CD4-positive, alpha-beta T cell treated with Interleukin-10 for 1 hour (primary cell): ENCODE measurements around the gene LRPAP1.
"Not testable (repeated sequence)": the region's sequence is repeated elsewhere in the genome, so short reads cannot be mapped to it uniquely, and the experiment has no call there.

Experiments
- DNase-seq: peaks from one replicate; pipeline ENCODE4 v3.0.0-alpha.2; 2020

LRPAP1 gene

DNA sequence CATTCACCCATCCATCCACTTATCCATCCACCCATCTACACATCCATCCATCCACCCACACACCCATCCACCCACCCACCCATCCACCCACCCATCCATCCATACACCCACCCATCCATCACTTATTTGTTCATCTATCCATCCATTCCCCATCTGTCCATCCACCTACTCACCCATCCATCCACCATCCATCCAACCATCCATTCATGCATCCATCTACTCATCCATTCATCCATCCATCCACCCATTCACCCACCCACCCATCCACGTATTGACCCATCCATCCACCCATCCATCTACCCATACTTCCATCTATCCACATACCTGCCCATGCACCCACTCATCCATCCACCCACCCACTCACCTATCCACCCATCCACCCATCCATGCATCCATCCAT is 28.2 kb upstream of the LRPAP1 start:
- not testable (repeated sequence) for DNase-seq

DNA sequence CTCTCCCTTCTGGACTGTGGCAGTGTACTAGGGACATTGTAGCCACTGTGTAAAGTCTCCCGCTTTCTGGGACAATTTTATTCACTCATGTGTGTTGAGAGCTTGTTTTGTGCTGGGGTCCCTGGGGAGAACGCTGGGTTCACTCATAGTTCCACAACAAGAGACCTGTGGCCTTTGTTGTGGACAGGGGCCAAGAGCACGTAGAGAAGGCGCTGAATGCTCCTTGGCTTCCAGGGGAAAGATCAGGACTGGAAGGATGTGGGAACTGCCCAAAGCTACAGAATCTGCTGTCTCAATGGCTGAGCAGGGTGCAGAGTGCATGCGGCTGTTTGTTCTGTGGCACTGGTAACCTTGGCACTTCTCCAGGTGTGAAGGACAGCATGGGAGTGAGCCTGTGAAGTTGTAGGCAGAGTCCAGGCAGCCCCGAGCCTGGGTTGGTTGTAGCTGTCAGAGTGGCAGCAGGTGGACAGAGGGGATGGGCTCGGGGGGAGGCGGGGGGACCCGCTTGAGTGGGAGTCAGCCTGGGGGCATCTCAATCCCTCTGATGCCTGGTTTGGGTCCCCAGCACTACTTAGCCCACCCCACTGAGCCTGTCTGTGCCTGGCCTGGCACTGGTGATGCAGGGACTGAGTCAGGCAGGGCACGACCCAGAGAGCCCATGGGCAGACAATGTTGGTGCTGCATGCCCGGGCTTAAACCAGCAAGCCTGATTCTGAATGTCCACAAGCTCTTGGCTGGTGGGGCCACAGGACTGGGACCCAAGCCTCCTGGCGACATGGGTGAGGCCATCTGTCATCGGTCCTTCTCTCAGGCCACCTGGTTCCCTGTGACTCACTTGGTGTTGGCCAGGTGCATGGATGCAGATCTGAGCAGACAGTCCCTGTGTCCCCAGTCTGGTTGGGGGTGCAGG is 27.4 kb upstream of the LRPAP1 start:
- not testable (repeated sequence) for DNase-seq

DNA sequence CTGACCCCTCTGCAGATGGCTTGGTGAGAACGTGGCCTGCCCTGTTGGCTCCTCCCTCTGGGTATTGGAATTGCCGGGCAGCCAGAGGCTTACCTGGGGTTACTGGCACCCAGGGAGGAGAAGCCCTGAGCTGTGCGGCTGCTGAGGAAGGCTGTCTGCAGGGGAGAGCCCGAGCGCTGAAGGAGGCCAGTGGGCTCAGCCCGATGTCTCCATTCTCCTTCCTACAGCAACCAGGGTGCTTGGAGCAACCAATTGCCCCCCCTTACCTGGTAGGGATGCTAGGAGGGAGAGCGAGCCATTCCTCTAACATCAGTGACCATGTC is 26.3 kb upstream of the LRPAP1 start:
- DNase-seq: not testable (repeated sequence)

DNA sequence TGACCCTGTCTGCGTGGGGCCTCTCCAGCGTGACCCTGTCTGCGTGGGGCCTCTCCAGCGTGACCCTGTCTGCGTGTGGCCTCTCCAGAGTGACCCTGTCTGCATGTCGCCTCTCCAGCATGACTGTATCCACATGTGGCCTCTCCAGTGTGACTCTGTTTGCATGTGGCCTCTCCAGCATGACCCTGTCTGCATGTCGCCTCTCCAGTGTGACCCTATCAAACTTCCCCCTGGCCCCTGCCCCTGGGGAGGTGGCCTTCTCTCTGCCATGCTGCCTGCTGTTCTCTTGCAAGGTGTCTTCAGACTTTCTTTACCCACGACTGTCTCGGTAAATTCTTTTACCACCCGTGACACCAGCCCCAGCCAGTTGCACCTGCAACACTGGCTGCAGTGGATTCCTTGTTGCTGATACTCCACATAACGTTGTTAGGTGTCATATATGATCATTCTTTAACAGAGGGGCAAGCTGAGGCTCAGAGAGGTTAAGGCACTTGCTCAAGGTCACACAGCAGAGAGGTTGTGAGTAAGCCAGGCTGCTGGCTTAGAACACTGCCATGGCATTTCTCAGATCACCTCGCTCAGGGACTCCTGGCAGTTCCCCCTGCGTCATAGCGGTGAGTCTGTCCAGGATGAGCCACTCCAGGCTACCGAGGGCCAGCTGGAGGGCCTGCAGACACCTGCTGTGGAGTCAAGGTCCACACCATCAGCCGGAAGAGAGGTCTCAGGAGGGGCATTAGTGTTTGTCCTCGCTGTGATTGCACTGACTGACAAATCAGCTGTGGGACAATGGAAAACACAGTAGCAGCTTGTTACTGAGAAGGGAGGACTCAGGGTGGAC is 25.7 kb upstream of the LRPAP1 start:
- DNase-seq: not testable (repeated sequence)

DNA sequence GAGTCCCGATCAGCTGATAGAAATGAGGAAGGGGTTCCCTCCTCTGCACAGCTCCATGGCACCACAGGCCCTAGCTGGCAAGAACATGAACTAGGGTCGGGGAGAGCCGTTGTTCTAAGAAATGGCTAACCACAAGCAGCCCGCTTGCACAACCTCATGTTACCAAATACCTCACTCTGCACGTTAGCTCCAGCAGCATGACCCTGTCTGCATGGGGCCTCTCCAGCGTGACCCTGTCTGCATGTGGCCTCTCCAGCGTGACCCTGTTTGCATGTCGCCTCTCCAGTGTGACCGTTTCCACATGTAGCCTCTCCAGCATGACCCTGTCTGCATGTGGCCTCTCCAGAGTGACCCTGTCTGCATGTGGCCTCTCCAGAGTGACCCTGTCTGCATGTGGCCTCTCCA is 24.9 kb upstream of the LRPAP1 start:
- not testable (repeated sequence) for DNase-seq

DNA sequence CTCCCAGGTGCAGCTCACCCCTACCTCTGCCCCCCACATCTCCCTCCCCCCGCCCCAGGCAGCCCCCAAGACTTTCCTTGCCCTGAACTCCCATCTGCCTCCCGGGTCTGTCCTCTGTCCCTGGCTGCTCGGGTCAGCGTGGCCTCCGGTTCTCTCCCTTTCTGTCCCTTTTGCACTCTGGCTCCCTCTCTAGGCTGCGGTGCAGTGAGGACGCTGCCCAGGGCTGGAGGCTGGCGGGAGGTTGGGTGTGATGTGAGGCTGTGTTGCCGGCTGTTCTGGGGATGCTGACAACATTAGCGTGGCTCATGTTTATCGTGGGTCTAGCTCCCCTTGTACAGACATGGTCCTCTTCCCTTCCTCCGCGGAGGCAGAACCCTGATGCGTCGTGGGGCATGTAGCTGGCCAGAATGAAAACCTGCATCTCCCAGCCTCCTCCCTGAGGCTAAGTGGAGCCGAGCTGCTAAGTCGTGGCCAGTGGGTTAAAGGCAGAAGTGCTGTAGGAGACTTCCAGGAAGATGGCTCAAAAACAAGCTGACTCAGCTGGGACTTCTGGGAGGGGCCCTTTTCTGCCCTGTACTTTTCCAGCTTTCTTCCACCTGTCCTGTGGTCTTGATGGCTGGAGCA is 24.1 kb upstream of the LRPAP1 start:
- not testable (repeated sequence) for DNase-seq

DNA sequence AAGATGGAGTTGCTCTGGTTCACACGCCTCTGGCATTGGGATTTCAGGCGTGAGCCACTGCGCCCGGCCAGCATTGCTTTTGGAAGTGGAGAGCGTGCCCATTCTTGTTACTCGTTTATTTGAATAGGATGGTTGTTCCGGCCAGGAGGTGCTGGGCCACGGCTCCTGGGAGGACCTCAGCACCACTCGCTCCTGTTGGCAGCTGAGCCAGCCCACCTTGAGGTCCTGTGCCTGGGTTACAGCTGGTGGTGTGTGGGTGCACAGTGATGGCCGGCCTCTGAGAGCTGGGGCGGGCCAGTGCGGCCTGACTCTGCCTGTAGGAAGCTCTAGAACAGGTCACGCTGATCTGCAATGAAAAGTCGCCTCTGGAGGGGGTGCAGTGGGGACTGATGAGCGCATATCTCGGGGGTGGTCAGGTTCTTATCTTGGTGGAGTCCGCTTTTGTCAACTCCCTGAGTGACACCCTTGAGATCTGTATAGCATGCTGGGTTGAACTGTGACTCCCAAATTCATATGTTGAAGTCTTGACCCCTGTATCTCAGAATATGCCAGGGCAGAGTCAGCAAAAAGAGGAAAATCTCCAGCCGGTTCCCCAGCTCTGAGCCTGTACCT is 23.3 kb upstream of the LRPAP1 start:
- DNase-seq: not testable (repeated sequence)

DNA sequence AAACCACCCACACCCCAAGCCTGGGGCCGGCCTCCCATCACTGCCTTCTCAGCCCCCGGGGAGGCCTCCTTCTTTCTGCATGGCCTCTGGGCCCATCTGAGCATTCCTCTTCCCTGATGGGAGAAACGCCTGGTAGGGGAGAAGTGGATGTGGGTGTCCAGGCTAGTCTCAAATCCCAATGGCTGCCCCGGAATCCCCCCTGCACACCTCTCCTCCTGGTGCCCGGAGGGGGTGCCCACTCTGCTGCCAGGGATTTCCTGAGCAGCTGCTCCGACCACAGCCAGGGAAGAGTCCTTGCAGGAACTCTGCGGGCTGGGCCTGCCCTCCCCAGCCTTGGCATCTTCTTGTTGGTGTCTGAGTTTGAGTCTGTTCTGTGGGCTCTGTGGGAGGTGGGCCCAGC is 19.1 kb upstream of the LRPAP1 start:
- not testable (repeated sequence) for DNase-seq

DNA sequence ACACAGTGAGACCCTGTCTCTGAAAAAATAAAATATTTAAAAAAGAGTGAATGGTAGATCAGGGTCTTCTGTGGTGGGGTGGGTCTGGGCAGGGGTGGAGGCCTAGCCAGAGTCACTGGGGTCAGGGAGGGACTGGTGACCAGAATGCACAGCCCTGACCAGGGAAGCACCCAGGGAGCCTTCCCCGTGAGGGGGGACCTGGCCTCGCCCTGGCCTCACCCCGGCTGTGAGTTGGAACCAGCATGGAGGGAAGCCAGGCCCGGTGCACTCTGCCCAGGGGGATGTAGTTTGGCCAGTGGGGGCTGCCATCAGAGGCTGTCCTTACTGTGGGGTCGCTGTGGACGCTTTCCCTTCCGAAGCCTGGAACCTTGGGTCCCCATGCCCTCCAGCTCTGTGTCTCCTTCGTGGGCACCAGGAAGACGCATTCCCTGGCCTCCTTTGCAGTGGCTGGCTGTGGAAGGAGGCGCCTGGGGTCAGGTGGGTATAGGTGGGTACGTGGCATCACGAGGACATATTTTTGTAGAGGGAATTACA is 18.6 kb upstream of the LRPAP1 start:
- not testable (repeated sequence) for DNase-seq

DNA sequence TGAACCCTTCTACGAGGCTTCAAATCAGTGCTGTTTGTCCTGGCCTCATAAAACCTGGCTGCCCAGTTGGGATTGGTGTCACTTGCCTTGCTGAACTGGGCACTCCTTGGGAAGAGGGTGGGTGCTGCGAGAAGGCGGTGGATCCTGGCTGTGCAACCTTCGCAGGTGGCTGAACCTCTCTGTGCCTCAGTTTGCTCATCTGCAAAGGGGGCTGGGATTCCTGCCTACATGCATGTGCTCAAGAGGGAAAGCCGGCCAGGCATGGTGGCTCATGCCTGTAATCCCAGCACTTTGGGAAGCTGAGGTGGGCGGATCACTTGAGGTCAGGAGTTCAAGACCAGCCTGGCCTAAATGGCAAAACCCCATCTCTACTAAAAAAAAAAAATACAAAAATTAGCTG is 17.8 kb upstream of the LRPAP1 start:
- not testable (repeated sequence) for DNase-seq

DNA sequence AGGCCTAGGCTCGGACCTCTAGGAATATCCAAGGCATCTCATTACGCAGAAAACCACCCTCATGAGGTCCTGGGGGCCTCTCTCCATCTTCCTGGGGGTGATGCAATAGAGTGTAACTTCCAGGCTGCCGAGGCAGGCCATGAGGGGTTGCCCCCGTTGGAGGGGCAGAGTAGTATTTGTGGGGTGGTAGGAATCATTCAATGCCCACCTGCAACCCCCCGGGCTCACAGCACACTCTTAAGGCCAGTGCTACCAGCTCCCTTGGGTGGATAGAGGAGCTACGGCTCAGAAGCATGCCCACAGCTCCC is 17.4 kb upstream of the LRPAP1 start:
- DNase-seq: not testable (repeated sequence)

DNA sequence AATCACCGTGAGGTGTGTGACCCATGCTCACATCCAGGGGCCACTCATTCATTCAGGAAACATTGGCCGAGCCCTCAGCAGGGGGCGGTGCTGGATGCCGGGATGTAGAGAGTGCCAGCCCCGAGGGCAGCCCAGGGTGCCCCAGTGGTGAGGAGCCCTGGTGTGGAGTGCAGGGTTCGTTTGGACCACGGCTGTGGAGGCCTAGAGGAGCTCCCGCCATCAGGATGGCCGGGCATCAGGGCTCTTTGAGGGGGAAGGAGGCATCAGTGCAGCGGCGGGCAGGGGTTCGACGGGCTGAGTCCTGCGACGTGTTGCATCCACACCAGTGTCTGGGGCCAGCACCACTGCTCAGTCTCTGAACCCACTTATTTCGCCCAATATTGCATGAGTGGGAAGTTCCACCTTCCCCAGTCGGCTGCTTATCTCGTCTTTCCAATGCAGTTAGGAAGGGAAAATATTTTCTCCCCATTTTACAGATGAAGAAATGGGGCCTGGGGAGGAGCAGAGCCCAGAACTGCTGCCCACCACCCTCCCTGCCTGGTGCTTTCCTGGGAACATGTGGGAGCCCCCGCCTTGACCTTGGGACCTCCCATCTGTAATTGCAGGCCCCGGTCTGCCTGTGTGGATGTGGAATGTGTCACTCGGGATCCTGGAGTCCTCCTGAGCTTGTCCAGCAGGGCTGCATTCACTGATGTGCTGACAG is 16.9 kb upstream of the LRPAP1 start:
- not testable (repeated sequence) for DNase-seq

DNA sequence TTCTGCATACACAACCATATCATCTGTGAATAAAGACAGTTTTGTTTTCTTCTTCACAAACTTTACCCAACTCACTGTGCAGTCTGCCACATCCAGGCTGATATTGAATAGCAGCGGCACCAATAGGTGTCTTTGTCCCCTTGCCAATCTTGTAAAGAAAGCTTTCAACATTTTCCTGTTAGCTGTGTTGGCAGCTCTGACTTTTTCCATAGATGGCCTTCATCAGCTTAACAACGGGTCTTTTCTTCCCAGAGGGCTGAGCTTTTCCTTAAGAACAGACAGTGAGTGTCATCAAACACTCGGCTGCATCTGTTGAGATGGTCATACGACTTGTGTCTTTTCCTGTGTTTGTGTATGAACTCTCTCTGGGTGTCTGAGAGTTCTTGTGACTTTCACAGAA is 14.5 kb upstream of the LRPAP1 start:
- DNase-seq: not testable (repeated sequence)

DNA sequence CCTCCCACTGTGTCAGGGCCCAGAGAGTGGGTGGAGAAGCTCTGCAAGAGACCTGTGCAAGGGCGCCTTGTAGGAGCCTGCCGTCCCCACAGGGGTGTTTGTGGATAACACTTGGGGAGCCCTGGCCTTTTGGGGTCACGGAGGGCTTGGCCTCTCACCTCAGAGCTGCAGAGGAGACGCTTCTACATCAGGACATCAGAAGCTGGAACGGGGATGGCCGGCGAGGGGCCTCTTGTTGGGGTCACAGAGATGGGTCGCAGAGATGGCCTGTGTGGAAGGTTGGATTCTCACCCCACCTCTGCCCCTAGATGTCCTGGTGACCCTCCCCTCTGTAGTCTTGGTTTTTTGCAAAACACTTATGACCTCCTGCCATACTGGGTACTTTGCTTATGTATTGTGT is 13.1 kb upstream of the LRPAP1 start:
- DNase-seq: not testable (repeated sequence)

DNA sequence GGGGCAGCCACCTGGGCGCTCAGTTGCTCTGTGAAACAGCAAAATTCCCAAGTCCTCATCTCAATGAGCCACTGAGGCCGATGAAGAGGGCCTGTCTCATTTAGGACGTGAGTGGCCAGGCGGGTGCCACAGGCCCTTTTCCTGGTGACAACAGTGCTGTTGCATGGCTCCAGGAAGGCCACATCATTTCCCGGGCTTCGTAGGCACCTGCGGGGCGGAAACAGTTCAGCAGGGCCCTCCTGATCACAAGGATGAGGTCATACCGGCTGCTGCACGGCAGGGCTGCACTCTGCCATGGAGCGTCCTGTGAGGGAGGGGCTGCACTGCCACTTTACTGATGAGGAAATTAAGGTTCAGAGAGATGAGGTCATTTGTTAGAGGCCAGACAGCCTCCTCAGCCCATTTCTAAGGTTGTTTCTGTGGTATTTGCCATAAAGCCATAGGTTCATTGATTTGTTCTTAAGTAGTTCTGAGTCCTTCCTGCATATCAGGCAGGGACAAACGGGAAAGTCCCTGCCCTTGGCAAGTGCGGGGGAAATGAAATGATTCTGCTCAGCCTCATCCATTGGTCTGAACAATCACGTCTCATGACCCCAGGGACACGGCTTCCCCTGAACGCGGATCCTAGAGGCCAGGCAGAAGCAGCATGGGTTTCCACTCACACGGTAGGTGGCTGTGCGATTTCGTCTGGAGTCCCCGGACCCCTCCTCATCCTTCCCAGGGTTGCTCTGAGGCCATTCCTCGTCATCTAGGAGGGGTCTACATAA is 12.2 kb upstream of the LRPAP1 start:
- not testable (repeated sequence) for DNase-seq

DNA sequence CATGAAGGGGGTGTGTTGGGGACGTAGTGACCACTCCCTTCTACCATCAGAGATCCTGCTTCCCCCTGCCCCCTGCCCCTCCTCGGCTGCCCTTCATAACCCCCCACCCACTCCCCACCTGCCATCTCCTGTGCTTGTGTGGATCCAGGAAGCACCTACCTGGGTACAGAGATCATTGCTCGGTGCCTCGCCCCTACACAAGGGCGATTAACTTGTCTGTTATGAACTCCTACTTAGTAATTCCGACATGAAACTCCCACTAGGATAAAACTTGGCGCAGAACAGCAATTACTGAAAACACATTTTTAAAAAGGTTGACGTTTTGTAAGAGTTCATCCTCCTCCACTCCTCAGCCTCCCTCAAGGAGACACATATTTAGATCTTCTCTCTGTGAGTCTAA is 11.2 kb upstream of the LRPAP1 start:
- not testable (repeated sequence) for DNase-seq

DNA sequence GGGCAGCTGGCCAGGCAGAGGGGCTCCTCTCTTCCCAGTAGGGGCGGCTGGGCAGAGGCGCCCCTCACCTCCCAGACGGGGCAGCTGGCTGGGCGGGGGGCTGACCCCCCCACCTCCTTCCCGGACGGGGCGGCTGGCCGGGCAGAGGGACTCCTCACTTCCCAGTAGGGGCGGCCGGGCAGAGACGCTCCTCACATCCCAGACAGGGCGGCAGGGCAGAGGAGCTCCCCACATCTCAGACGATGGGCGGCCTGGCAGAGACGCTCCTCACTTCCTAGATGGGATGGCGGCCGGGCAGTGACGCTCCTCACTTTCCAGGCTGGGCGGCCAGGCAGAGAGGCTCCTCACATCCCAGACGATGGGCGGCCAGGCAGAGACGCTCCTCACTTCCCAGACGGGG is 6.7 kb upstream of the LRPAP1 start:
- not testable (repeated sequence) for DNase-seq

DNA sequence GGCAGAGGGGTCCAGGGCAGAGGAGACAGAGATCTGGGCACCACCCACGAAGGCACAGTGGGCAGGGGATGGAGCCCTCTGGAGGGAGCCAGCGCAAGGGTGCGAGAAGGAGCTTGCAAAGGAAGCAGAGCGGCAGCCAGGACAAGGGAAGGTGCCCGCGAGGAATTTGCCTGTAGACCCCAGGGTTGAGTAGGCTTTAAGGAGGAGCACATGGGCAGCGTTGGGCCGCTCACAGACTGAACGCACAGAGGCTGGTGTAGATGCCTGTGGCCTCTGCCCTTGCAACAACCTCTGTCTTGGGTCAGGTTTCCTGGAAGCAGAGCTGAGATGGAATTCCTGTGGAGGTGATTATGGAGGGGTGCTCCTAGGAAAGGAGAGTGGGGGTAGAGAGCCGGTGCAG is 3.6 kb upstream of the LRPAP1 start:
- DNase-seq: not testable (repeated sequence)

DNA sequence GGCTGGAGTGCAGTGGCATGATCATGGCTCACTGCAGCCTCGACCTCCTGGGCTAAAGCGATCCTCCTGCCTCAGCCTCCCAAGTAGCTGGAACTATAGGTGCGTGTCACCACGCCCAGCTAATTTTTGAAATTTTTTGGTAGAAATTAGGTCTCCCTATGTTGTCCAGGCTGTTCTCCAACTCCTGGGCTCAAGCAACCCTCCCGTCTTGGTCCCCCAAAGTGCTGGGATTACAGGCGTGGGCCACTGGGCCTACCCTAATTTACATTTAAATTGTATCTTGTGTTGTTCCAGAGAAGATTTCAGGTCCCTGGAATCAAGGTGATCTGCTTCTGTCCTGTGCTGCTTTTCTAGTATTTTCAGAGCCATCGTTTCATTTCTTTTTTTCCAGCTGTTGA is 1.2 kb upstream of the LRPAP1 start:
- no peak for DNase-seq

DNA sequence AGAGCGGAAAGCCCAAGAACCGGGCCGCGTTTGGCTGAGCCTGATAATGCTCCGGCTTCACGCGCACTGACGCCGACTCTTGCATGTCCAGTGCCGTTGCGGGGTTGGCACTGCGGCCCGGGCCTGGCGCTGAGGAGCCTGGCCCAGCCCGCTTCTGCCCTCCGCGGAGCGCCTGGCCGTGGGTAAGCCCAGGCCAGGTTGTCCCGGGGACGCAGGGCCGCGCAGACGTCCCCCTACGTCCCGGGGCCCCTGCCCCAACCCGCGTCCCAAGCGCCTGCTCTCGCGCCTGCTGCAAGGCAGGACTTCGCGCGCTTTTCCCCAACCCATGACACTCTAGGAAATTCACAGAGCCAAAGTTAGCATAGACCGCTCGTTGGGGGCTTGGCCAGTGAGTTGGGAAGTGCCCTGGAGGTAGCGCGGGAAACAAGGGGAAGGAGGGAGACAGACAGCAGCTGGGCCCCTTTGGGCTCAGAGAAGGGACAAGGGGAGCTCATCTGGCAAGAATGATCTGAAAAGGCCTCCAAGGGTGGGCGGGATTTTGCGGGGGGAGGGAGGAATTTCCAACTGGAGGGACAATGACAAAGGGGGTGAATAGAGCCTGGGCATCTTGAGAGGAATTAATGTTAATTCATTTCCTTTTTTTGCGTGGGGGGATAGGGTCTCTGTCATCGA is 665 bp upstream of the LRPAP1 start:
- no peak for DNase-seq

DNA sequence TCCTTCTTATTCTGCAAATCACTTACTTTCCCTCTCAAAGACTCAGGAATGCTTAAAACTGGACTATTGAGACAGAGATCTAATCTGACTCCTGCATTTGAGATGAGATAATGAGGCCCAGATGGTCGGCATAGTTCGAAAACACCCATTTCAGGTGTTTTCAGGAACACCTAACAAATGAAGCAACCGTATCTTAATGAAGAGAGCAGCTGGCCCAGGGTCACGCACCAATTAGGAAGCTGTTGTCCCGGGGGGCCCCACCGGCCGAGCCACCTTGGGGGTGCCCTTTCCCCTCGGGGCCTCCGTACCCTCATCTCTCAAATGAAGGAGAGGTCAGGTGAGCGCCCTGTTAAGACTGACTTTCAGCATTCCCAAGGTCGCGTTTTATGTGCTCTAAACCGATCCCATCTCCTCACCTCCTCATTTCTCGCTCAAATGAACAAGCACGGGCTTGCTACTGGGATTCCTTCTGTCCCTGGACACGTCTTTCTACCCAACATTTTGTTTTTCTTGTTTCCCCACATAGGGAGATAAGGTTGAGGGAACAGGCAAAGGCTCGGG is 824 bp downstream of the LRPAP1 start:
- no peak for DNase-seq
